PC-3 (cell line): Measurements from ENCODE around the gene DIS3L2. TPM values are rescaled to one million over a fixed set of nuclear protein-coding genes. Genes with fewer than 3 reads are reported as not detected.
"Not testable (repeated sequence)": the region's sequence is repeated elsewhere in the genome, so short reads cannot be mapped to it uniquely, and the experiment has no call there.

Experiments used
- ATAC-seq: fragments of 200-7000 bp; cut with Tn5 transposase; 2 replicates; pipeline ENCODE4 v1.9.1; 2020; ENCODE audit warnings: mild to moderate bottlenecking, moderate library complexity
- BruUV-seq: library from RNA; stranded (reverse); fragments of 400-500 nt; replicated peaks from 2 replicates; lab custom pipeline; 2021; lab: Mats Ljungman, UMichigan
- CTCF ChIA-PET: fragments of 300-600 bp; sonication (Branson Sonifier 250); formaldehyde crosslinking; loops from one replicate; lab custom pipeline; 2022; ENCODE audit warnings: antibody characterized with exemption; lab: Charles Lee
- POLR2A ChIA-PET: fragments of 300-600 bp; sonication (Branson Sonifier 250); formaldehyde crosslinking; loops from one replicate; lab custom pipeline; 2022; ENCODE audit warnings: antibody characterized with exemption; ENCODE audit not compliant: unreplicated experiment; lab: Charles Lee
- DNase-seq: peaks from one replicate; pipeline ENCODE4 v3.0.0-alpha.2; 2015
- H2AFZ ChIP-seq: fragments of 300-600 bp; sonication (generic); 2 replicates; pipeline ENCODE4 v1.6.0; 2016; ENCODE audit warnings: antibody characterized with exemption, low read length
- H3F3A ChIP-seq: fragments of 300-600 bp; sonication (generic); one replicate; pipeline ENCODE4 v1.6.0; 2017; ENCODE audit warnings: antibody characterized with exemption, low read length, control low read depth, mild to moderate bottlenecking; ENCODE audit not compliant: unreplicated experiment
- H3K27ac ChIP-seq: fragments of 300-600 bp; sonication (generic); 2 replicates; pipeline ENCODE4 v1.5.1; 2016; ENCODE audit warnings: mild to moderate bottlenecking, low read length
- H3K27me3 ChIP-seq: fragments of 300-600 bp; sonication (generic); 2 replicates; pipeline ENCODE4 v1.6.1; 2016; ENCODE audit warnings: low read length, mixed read lengths
- H3K36me3 ChIP-seq: fragments of 300-600 bp; sonication (generic); 2 replicates; pipeline ENCODE4 v1.6.1; 2016; ENCODE audit warnings: low read depth, mixed run types, low read length, mixed read lengths
- H3K4me1 ChIP-seq: fragments of 300-600 bp; sonication (generic); 2 replicates; pipeline ENCODE4 v1.5.1; 2016; ENCODE audit warnings: low read length; ENCODE audit not compliant: insufficient read depth
- H3K4me2 ChIP-seq: fragments of 300-600 bp; sonication (generic); 2 replicates; pipeline ENCODE4 v1.6.0; 2016; ENCODE audit warnings: low read length
- H3K4me3 ChIP-seq: fragments of 300-600 bp; sonication (generic); 2 replicates; pipeline ENCODE4 v1.5.1; 2016; ENCODE audit warnings: mild to moderate bottlenecking, low read length, mixed read lengths
- H3K79me2 ChIP-seq: fragments of 300-600 bp; sonication (generic); 2 replicates; pipeline ENCODE4 v1.6.1; 2017; ENCODE audit warnings: low read length, mixed read lengths
- H3K9ac ChIP-seq: fragments of 300-600 bp; sonication (generic); 2 replicates; pipeline ENCODE4 v1.6.0; 2016; ENCODE audit warnings: mild to moderate bottlenecking, low read length
- H3K9me2 ChIP-seq: fragments of 300-600 bp; sonication (generic); replicated peaks from 2 replicates; pipeline ENCODE4 v1.6.1; 2016; ENCODE audit warnings: mixed run types, low read length, mixed read lengths
- H3K9me3 ChIP-seq: fragments of 300-600 bp; sonication (generic); 2 replicates; pipeline ENCODE4 v1.6.1; 2016; ENCODE audit warnings: low read length, mixed read lengths
- H4K20me1 ChIP-seq: fragments of 300-600 bp; sonication (generic); 2 replicates; pipeline ENCODE4 v1.6.1; 2016; ENCODE audit warnings: low read length, mixed read lengths
- EZH2 ChIP-seq: fragments of 300-600 bp; sonication (generic); IDR thresholded peaks from one replicate; pipeline ENCODE4 v1.6.1; 2017; ENCODE audit warnings: antibody characterized with exemption, mild to moderate bottlenecking, low read length; ENCODE audit not compliant: unreplicated experiment
- EZH2phosphoT487 ChIP-seq: fragments of 300-600 bp; sonication (generic); IDR thresholded peaks from 2 replicates; pipeline ENCODE4 v1.6.1; 2018; ENCODE audit warnings: mild to moderate bottlenecking, antibody characterized with exemption, low read length, borderline replicate concordance
- intact Hi-C: fragments of 100-400 bp; cut with micrococcal nuclease; formaldehyde crosslinking; loops from 2 replicates; pipeline ENCODE4 v1.9.0; 2023
- total RNA-seq: library from RNA; depleted of rRNA; stranded (reverse); fragments of >200 nt; gene quantifications from 2 replicates; pipeline ENCODE4 v1.2.3, GENCODE V29; 2014
- TF ChIP-seq, protein P1 (sequence below): fragments of 300-600 bp; sonication (generic); conservative IDR thresholded peaks from 2 replicates; pipeline ENCODE4 v1.5.1; 2017; ENCODE audit warnings: antibody characterized with exemption, low read depth, mild to moderate bottlenecking, low read length

Gene DIS3L2
- total RNA-seq, 1 experiment from 2014 or later = 22.8 TPM

DNA sequence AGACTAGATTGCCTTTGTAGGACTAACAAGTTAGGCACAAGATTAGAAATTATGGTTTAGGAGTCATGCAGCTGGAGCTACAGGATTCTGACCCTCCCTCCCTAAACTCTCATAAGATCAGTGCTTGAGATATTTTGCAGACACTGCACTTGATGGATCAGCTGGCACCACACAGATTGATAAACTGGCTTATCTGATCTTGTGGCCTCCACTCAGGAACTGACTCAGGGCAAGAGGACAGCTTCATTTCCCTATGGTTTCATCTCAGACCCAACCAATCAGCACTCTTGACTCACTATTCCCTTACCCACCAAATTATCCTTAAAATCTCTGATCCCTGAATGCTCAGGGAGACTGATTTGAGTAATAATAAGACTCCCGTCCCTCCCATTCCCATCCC lies 152.3 kb downstream of the DIS3L2 start:
- no peak overlapping the region for H3K27ac ChIP-seq
- DNase-seq (no peak), ATAC-seq (no peak)
- H3K4me3 ChIP-seq = no peak overlapping the region
- TF ChIP-seq EZH2phosphoT487 = no peak
- no peak for TF ChIP-seq EZH2
- TF ChIP-seq, protein P1, sequence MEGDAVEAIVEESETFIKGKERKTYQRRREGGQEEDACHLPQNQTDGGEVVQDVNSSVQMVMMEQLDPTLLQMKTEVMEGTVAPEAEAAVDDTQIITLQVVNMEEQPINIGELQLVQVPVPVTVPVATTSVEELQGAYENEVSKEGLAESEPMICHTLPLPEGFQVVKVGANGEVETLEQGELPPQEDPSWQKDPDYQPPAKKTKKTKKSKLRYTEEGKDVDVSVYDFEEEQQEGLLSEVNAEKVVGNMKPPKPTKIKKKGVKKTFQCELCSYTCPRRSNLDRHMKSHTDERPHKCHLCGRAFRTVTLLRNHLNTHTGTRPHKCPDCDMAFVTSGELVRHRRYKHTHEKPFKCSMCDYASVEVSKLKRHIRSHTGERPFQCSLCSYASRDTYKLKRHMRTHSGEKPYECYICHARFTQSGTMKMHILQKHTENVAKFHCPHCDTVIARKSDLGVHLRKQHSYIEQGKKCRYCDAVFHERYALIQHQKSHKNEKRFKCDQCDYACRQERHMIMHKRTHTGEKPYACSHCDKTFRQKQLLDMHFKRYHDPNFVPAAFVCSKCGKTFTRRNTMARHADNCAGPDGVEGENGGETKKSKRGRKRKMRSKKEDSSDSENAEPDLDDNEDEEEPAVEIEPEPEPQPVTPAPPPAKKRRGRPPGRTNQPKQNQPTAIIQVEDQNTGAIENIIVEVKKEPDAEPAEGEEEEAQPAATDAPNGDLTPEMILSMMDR = no peak
- H3K4me2 ChIP-seq = no peak overlapping the region
- intact Hi-C loops = no loop called here
- BruUV-seq = no TSS peak
- no peaks in the 10 kb centered on the region for H3F3A ChIP-seq
- H3K27me3 ChIP-seq = no peaks in the 10 kb centered on the region
- H3K9me3 ChIP-seq = no peaks in the 10 kb centered on the region
- no peaks in the 10 kb centered on the region for H3K4me1 ChIP-seq
- ChIA-PET CTCF (no interaction called here), POLR2A (no interaction called here)
- no peak overlapping the region for H2AFZ ChIP-seq
- H4K20me1 ChIP-seq = no peaks in the 10 kb centered on the region
- H3K9ac ChIP-seq = no peak overlapping the region
- H3K9me2 ChIP-seq = no peaks in the 10 kb centered on the region
- H3K79me2 ChIP-seq = no peaks in the 10 kb centered on the region
- no peaks in the 10 kb centered on the region for H3K36me3 ChIP-seq

DNA sequence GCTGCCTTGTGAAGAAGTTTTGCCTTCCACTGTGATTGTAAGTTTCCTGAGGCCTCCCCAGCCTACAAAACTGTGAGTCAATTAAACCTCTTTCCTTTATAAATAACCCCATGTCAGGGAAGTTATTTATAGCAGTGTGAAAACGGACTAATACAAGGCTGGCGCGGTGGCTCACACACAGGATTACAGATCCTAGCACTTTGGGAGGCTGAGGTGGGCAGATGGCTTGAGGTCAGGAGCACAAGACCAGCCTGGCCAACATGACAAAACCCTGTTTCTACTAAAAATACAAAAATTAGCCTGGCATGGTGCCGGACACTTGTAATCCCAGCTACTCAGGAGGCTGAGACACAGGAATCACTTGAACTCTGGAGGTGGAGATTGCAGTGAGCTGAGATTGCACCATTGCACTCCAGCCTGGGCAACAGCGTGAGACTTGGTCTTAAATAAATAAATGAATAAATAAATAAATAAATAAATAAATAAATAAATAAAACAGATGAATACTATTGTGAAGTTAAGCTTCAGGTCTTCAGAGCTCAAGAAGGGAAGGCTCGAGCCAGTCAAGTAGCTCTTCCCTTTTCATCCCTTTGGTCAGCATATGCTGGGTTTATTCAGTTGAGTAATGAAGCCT lies 154.3 kb downstream of the DIS3L2 start:
- ATAC-seq, H3K9ac ChIP-seq, BruUV-seq, H3K79me2 ChIP-seq, H3K4me2 ChIP-seq, DNase-seq, H3K9me2 ChIP-seq, H3K9me3 ChIP-seq, H3K27ac ChIP-seq, H4K20me1 ChIP-seq, intact Hi-C loops, H3K36me3 ChIP-seq, H3K4me3 ChIP-seq, POLR2A ChIA-PET, H3K27me3 ChIP-seq, H3F3A ChIP-seq, H2AFZ ChIP-seq, H3K4me1 ChIP-seq, CTCF ChIA-PET: not testable (repeated sequence)

DNA sequence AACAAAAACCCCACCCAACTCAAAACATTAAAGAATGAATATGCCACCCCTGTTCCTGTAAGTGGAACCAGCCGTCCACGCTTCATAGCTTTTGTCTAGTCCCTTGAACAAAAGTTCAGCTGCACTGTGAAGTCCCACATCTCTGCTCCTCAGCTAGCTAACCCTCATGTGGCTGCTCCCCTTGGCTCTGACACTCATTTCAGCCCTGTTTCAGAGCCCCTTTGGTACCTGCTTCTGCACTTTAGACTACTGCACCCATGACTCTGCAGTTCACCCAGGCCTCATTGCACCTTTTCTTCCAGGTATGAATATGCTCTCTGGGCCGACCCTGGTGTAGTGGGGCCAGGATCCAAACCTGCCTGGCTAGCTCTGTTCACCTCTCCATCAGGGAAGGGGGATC lies 155.3 kb downstream of the DIS3L2 start:
- H3K9ac ChIP-seq = no peak overlapping the region
- no peaks in the 10 kb centered on the region for H3F3A ChIP-seq
- no peaks in the 10 kb centered on the region for H3K9me3 ChIP-seq
- no peaks in the 10 kb centered on the region for H4K20me1 ChIP-seq
- no peak overlapping the region for H3K4me3 ChIP-seq
- H3K36me3 ChIP-seq = no peaks in the 10 kb centered on the region; the same call in 1 of the 2 replicates
- no TSS peak for BruUV-seq
- H3K9me2 ChIP-seq = no peaks in the 10 kb centered on the region
- no peak overlapping the region for H2AFZ ChIP-seq
- H3K4me2 ChIP-seq = no peak overlapping the region
- no peaks in the 10 kb centered on the region for H3K4me1 ChIP-seq
- intact Hi-C loops = no loop called here
- no peaks in the 10 kb centered on the region for H3K27me3 ChIP-seq
- DNase-seq (no peak), ATAC-seq (no peak)
- no peak overlapping the region for H3K27ac ChIP-seq
- H3K79me2 ChIP-seq = no peaks in the 10 kb centered on the region
- TF ChIP-seq, protein P1 = no peak
- TF ChIP-seq EZH2phosphoT487 = no peak
- TF ChIP-seq EZH2 = no peak
- CTCF ChIA-PET = no interaction called here
- POLR2A ChIA-PET = interaction anchor here (0.6 kb wide), 1 partner anchor 193 kb away, joined by 6 read pairs; no protein-coding TSS in a partner anchor
